WERI-Rb-1 (cell line): ENCODE results near the gene NFATC3.
A peak's percentile ranks its signal among the peaks of the same experiment; 100 is the strongest.

Source experiments
- DNase-seq: peaks from one replicate; pipeline ENCODE4 v3.0.0-alpha.2; 2020
- H3K27ac ChIP-seq: fragments of 250-450 bp; sonication (Bioruptor Pico); 2 replicates; pipeline ENCODE4 v1.5.1; 2020; ENCODE audit warnings: mild to moderate bottlenecking, moderate library complexity
- H3K27me3 ChIP-seq: fragments of 250-450 bp; sonication (Bioruptor Pico); 2 replicates; pipeline ENCODE4 v1.5.1; 2021; ENCODE audit warnings: mild to moderate bottlenecking, low read depth, moderate library complexity; ENCODE audit not compliant: insufficient read depth, severe bottlenecking
- H3K36me3 ChIP-seq: fragments of 250-450 bp; sonication (Bioruptor Pico); 2 replicates; pipeline ENCODE4 v1.5.1; 2020; ENCODE audit warnings: mild to moderate bottlenecking, moderate library complexity
- H3K4me3 ChIP-seq: 2 replicates; pipeline ENCODE4 v1.5.1; 2011; ENCODE audit warnings: low read depth, mild to moderate bottlenecking, control low read depth, low read length
- H3K9me3 ChIP-seq: fragments of 250-450 bp; sonication (Bioruptor Pico); 2 replicates; pipeline ENCODE4 v1.5.1; 2021; ENCODE audit warnings: mild to moderate bottlenecking, moderate library complexity; ENCODE audit not compliant: severe bottlenecking
- TF ChIP-seq, protein P1 (sequence below): IDR thresholded peaks from 2 replicates; pipeline ENCODE4 v1.5.1; 2011; ENCODE audit warnings: low read depth, mild to moderate bottlenecking, control low read depth, inconsistent platforms, low read length

The NFATC3 gene

GRCh38 chr16:68083861-68084503 is 1.2 kb upstream of the NFATC3 start:
- Histone ChIP-seq H3K4me3 (peak overlapping the region; percentile 60; the same call in 1 of the 2 replicates), H3K9me3 (no peaks in the 10 kb centered on the region), H3K27ac (peak overlapping the region; percentile 98), H3K36me3 (no peaks in the 10 kb centered on the region; the same call in 1 of the 2 replicates), H3K27me3 (no peaks in the 10 kb centered on the region)
- TF ChIP-seq, protein P1, sequence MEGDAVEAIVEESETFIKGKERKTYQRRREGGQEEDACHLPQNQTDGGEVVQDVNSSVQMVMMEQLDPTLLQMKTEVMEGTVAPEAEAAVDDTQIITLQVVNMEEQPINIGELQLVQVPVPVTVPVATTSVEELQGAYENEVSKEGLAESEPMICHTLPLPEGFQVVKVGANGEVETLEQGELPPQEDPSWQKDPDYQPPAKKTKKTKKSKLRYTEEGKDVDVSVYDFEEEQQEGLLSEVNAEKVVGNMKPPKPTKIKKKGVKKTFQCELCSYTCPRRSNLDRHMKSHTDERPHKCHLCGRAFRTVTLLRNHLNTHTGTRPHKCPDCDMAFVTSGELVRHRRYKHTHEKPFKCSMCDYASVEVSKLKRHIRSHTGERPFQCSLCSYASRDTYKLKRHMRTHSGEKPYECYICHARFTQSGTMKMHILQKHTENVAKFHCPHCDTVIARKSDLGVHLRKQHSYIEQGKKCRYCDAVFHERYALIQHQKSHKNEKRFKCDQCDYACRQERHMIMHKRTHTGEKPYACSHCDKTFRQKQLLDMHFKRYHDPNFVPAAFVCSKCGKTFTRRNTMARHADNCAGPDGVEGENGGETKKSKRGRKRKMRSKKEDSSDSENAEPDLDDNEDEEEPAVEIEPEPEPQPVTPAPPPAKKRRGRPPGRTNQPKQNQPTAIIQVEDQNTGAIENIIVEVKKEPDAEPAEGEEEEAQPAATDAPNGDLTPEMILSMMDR: peak; percentile 16; the same call in 1 of the 2 replicates
- DNase-seq: no peak

- Histone ChIP-seq H3K36me3 (no peaks in the 10 kb centered on the region; the same call in 1 of the 2 replicates), H3K27ac (peak overlapping the region; percentile 98), H3K4me3 (peak overlapping the region; percentile 60), H3K27me3 (no peaks in the 10 kb centered on the region), H3K9me3 (no peaks in the 10 kb centered on the region)
- TF ChIP-seq, protein P1: peak; percentile 38; the same call in 1 of the 2 replicates
- peak; percentile 97 for DNase-seq
Observed at GRCh38 chr16:68084504-68085258, 489 bp upstream of the NFATC3 start.

DNA sequence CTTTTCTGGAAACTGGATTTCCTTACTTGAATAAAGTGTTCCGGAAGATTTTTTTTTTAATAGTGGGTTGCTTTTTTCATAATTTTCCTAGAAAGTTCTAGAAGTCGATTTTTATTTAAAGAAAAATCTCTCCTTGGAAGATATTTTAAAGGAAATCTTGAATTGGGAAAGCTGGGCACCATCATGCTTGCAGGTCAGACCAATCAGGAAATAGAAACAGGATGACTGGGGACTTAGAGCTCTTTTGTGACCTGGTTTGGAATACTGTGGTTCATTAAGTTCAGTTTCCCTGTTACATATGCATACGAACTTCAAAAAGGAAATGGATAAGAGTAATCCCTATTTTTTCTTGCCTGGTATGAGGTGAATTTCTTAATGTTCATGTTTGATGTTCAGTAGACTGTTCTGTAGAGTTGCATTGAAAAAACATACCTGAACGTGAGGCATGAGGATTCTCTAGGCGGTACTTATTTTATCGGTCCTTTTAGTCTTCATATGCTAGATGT is 1.2 kb downstream of the NFATC3 start:
- Histone ChIP-seq H3K4me3 (peak overlapping the region; percentile 94), H3K36me3 (no peaks in the 10 kb centered on the region; the same call in 1 of the 2 replicates), H3K27me3 (no peaks in the 10 kb centered on the region), H3K27ac (peak overlapping the region; percentile 90), H3K9me3 (no peaks in the 10 kb centered on the region)
- TF ChIP-seq, protein P1: no peak
- no peak for DNase-seq

DNA sequence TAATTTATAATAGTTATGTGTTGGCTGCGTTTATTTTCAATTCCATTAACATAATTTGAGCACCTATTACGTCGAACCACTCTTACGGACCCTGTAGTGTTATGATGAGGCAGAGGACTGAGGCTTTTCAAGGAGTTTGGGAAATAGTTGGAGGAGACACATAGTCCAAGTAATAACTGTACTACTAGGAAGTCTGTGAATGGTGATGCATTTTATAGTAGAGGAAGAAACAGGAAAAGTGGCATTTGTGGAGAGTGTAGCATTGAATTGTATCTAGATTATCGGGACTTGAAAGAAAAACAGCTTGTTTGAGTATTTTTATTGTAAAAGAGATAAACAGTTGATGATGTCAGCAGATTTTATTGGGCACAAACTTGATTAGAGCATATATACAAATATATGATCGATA is 1.7 kb downstream of the NFATC3 start:
- Histone ChIP-seq H3K4me3 (peak overlapping the region; percentile 94), H3K27me3 (no peaks in the 10 kb centered on the region), H3K27ac (peak overlapping the region; percentile 90), H3K9me3 (no peaks in the 10 kb centered on the region), H3K36me3 (no peaks in the 10 kb centered on the region; the same call in 1 of the 2 replicates)
- no peak for DNase-seq
- TF ChIP-seq, protein P1: no peak

DNA sequence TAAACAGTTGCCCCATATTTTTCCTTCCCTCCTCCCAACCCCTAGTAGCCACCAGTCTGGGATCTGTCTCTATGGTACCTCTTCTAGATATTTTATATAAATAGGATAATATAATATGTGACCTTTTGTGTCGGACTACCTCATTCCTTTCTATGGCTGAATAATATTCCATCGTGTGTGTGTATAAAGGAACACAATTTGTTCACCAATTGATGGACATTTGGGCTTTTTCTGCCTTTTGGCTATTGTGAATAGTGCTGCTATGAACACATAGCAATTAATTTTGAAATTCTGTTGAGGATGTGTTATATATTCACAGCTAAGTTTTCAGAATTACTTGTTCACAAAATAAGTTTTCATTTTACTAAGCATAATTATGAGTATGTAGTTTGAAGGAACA is 2.5 kb downstream of the NFATC3 start:
- TF ChIP-seq, protein P1: no peak
- H3K36me3 ChIP-seq: no peaks in the 10 kb centered on the region; the same call in 1 of the 2 replicates
- H3K9me3 ChIP-seq: no peaks in the 10 kb centered on the region
- no peak for DNase-seq
- H3K27me3 ChIP-seq: no peaks in the 10 kb centered on the region
- H3K4me3 ChIP-seq: no peak overlapping the region
- no peak overlapping the region for H3K27ac ChIP-seq
